Sigmoid colon (tissue), 7 donors: Measurements from ENCODE around the gene XPR1. TPM values are rescaled to one million over a fixed set of nuclear protein-coding genes. Genes with fewer than 3 reads are reported as not detected.
"Not testable (repeated sequence)": the region's sequence is repeated elsewhere in the genome, so short reads cannot be mapped to it uniquely, and the experiment has no call there.

Experiments used
- DNase-seq: peaks from one replicate; pipeline ENCODE4 v3.0.0-alpha.2; 2019
- H3K27ac ChIP-seq, 4 donors: fragments of 200-600 bp; sonication (generic); one replicate each; pipeline ENCODE4 v1.5.1; 2016 to 2019; ENCODE audit warnings: mild to moderate bottlenecking in 1 of 4
- H3K27me3 ChIP-seq, 3 donors: fragments of 200-600 bp; sonication (generic); one replicate each; pipeline ENCODE4 v1.5.1; 2019; ENCODE audit warnings: mild to moderate bottlenecking in 1 of 3
- H3K36me3 ChIP-seq, 4 donors: fragments of 200-600 bp; sonication (generic); one replicate each; pipeline ENCODE4 v1.5.1; 2016 to 2019
- H3K4me1 ChIP-seq, 4 donors: fragments of 200-600 bp; sonication (generic); one replicate each; pipeline ENCODE4 v1.5.1; 2017 to 2019
- H3K4me3 ChIP-seq, 4 donors: fragments of 200-600 bp; sonication (generic); one replicate each; pipeline ENCODE4 v1.5.1; 2017 to 2019; ENCODE audit warnings: mild to moderate bottlenecking in 2 of 4, moderate library complexity in 1 of 4
- H3K9me3 ChIP-seq, 4 donors: fragments of 200-600 bp in 3 of 4; sonication (generic) in 3 of 4; one replicate each; pipeline versions ENCODE4 v1.5.1 to v1.6.1; 2013 to 2019
- EP300 ChIP-seq, 4 donors: sonication (generic); formaldehyde crosslinking; IDR thresholded peaks; one replicate each; pipeline ENCODE4 v1.6.1; 2017; ENCODE audit warnings: antibody characterized with exemption in 4 of 4
- POLR2A ChIP-seq, 2 donors: fragments of 450-650 bp; IDR thresholded peaks; one replicate each; pipeline ENCODE4 v1.6.1; 2016; ENCODE audit warnings: antibody characterized with exemption in 2 of 2, mild to moderate bottlenecking in 2 of 2, moderate library complexity in 2 of 2
- POLR2AphosphoS5 ChIP-seq, 4 donors: sonication (generic); formaldehyde crosslinking; IDR thresholded peaks; one replicate each; pipeline ENCODE4 v1.6.1; 2017; ENCODE audit warnings: antibody characterized with exemption in 4 of 4
- WGBS, 2 donors: extraction: QIAGEN DNeasy Blood & Tissue Kit; methylation state at CpG; one replicate each; pipeline ENCODE4 v1.1.7; 2013; 5-methylcytosine and 5-hydroxymethylcytosine counted together
- intact Hi-C: fragments of 100-400 bp; cut with DNase I; formaldehyde crosslinking; loops from one replicate; pipeline ENCODE4 v1.15.1; 2023
- polyA plus RNA-seq, 3 donors: library from polyadenylated mRNA; stranded (reverse); fragments of 200-250 nt; gene quantifications; one replicate each; pipeline ENCODE4 v1.2.3, GENCODE V29; 2013
- total RNA-seq, 4 donors: library from RNA; depleted of rRNA; stranded (reverse); fragments of >200 nt; gene quantifications; one replicate each; pipeline ENCODE4 v1.1.0, GENCODE V29; 2016
- TF ChIP-seq, protein P1 (sequence below), 4 experiments: fragments of 450-650 bp in 3 of 4; fragments of 200-600 bp in 1 of 4; IDR thresholded peaks; one replicate each; pipeline ENCODE4 v1.5.1; 2016 to 2019; ENCODE audit warnings: antibody characterized with exemption in 4 of 4, mild to moderate bottlenecking in 3 of 4, moderate library complexity in 2 of 4
- donor health status: healthy with polysubstance abuse.
- donor health status: Bipolar disorder and iron deficiency.
- donor health status: healthy.

XPR1 gene
- total and polyA plus RNA-seq, 7 donors, result 1.8 to 18.8 (median 11.3) TPM

DNA sequence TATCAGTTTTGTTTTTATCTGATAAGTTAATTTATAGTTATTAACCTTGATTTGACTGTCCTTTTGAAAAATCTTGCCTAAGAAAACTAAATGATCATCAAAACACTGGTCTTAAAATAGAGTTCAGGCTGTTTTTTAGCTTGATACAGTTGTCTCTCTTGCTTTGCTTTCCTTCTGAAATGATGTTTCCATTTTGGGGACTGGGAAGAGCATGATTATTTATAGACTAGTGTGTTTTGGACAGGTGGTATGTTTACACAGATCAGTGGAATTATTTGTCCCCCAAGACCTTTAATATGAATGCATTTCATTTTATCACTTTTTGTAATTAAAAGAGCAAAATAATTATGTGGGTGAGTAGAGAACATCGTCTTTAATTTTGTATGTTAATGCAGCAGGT is 90.8 kb downstream of the XPR1 start:
- no peak overlapping the region for H3K4me3 ChIP-seq
- H3K4me1 ChIP-seq, result peaks cover 0 to 5% (median 2%) of the 10 kb centered on the region in 4 donors
- intact Hi-C loops, result no loop called here
- DNase-seq, result no peak
- H3K27me3 ChIP-seq, result no peaks in the 10 kb centered on the region
- no peak for TF ChIP-seq POLR2A (IDR thresholded peaks at IDR 0.05)
- no peak for TF ChIP-seq POLR2AphosphoS5 (IDR thresholded peaks at IDR 0.05)
- TF ChIP-seq, protein P1, sequence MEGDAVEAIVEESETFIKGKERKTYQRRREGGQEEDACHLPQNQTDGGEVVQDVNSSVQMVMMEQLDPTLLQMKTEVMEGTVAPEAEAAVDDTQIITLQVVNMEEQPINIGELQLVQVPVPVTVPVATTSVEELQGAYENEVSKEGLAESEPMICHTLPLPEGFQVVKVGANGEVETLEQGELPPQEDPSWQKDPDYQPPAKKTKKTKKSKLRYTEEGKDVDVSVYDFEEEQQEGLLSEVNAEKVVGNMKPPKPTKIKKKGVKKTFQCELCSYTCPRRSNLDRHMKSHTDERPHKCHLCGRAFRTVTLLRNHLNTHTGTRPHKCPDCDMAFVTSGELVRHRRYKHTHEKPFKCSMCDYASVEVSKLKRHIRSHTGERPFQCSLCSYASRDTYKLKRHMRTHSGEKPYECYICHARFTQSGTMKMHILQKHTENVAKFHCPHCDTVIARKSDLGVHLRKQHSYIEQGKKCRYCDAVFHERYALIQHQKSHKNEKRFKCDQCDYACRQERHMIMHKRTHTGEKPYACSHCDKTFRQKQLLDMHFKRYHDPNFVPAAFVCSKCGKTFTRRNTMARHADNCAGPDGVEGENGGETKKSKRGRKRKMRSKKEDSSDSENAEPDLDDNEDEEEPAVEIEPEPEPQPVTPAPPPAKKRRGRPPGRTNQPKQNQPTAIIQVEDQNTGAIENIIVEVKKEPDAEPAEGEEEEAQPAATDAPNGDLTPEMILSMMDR (IDR thresholded peaks at IDR 0.05), result no peak
- TF ChIP-seq EP300 (IDR thresholded peaks at IDR 0.05), result no peak
- H3K9me3 ChIP-seq, result no peaks in the 10 kb centered on the region
- WGBS, 2 donors, result 98 to 99% methylated on average over 1 of the region's 1 CpG
- no peaks in the 10 kb centered on the region for H3K36me3 ChIP-seq
- H3K27ac ChIP-seq, result no peak overlapping the region

DNA sequence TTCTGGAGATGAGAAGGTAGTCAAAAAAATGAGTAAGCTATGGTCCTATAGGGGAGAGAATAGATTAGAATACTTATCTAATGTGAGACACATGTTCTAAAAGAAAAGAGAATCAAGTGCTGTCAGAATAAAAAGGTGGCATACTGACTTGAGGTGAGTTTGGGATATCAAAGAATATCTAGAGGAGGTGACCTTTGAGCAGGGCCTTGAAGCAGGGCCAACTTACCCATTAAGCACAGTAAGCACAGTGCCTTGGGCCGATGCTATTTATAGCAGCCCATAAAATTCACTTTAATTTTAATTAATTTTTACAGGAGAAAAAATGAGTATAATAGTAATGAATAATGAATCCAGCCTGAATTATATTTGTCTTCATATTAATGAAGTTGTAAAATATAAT is 92.2 kb downstream of the XPR1 start:
- 92 to 93% methylated on average over 1 of the region's 1 CpG for WGBS, 2 donors
- intact Hi-C loops, result no loop called here
- no peak overlapping the region for H3K27ac ChIP-seq

DNA sequence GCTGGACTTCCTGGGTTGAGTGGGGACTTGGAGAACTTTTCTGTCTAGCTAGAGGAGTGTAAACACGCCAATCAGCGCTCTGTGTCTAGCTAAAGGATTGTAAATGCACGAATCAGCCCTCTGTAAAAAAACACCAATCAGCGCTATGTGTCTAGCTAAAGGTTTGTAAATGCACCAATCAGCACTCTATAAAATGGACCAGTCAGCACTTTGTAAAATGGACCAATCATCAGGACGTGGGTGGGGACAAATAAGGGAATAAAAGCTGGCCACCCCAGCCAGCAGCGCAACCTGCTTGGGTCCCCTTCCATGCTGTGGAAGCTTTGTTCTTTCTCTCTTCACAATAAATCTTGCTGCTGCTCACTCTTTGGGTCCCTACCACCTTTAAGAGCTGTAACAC is 94.2 kb downstream of the XPR1 start:
- H3K27me3 ChIP-seq, H3K36me3 ChIP-seq, H3K4me1 ChIP-seq, DNase-seq, H3K4me3 ChIP-seq, intact Hi-C loops, H3K9me3 ChIP-seq, H3K27ac ChIP-seq: not testable (repeated sequence)
- 94% methylated on average over 6 of the region's 6 CpGs for WGBS, 2 donors

More for the DNA sequence above, 92.2 kb downstream of the XPR1 start:
- no peaks in the 10 kb centered on the region for H3K27me3 ChIP-seq
- H3K9me3 ChIP-seq, result no peaks in the 10 kb centered on the region
- no peaks in the 10 kb centered on the region for H3K36me3 ChIP-seq
- no peak for TF ChIP-seq EP300 (IDR thresholded peaks at IDR 0.05)
- no peak for TF ChIP-seq POLR2AphosphoS5 (IDR thresholded peaks at IDR 0.05)
- TF ChIP-seq POLR2A (IDR thresholded peaks at IDR 0.05), result no peak
- TF ChIP-seq, protein P1 (IDR thresholded peaks at IDR 0.05), result no peak
- peaks cover 0 to 5% (median 2%) of the 10 kb centered on the region in 4 donors for H3K4me1 ChIP-seq
- no peak overlapping the region for H3K4me3 ChIP-seq
- DNase-seq, result no peak

DNA sequence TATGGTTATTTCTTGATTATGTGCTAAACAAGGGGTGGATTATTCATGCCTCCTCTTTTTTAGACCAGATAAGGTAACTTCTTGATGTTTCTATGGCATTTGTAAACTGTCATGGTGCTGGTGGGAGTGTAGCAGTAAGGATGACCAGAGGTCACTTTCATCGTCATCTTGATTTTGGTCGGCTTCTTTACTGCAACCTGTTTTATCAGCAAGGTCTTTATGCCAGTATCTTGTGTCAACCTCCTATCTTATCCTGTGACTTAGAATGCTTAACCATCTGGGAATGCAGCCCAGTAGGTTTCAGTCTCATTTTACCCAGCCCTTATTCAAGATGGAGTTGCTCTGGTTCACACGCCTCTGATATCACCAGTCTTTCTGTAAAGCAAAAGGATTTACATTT is 95.9 kb downstream of the XPR1 start:
- H3K4me3 ChIP-seq, H3K9me3 ChIP-seq, H3K27ac ChIP-seq, H3K36me3 ChIP-seq, H3K27me3 ChIP-seq, intact Hi-C loops, H3K4me1 ChIP-seq, DNase-seq: not testable (repeated sequence)
- WGBS, 2 donors, result 97 to 98% methylated on average over 3 of the region's 3 CpGs

DNA sequence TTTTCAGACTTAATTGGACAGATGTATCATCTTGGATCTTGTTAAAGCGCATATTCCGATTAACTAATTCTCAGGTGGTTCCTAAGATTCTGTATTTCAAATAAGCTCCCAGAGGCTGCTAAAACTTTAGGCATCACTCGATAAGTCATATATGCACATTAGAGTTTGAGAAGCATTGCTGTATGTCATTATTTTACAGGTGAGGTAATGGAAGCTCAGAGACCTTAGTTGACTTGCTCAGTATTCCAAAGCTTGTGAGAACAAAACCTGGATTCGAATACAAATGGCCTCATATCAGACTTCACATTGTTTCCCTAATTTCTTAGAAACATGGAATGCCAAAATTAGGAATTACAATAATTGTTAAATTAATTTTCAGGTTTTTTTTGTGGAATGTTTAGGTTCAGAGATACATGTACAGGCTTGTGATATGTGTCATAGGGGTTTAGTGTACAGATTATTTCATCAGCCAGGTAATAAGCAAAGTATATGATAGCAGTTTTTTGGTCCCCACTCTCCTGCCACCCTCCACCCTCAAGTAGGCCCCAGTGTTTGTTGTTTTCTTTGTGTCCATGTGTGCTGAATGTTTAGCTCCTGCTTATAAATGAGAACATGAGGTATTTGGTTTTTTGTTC is 96.8 kb downstream of the XPR1 start:
- Histone ChIP-seq H3K4me3 (no peak overlapping the region), H3K27ac (no peak overlapping the region), H3K9me3 (peaks cover 2 to 7% (median 3%) of the 10 kb centered on the region in 4 donors), H3K27me3 (no peaks in the 10 kb centered on the region), H3K4me1 (no peaks in the 10 kb centered on the region), H3K36me3 (no peaks in the 10 kb centered on the region)
- intact Hi-C loops, result no loop called here
- DNase-seq, result no peak
- TF ChIP-seq EP300 (IDR thresholded peaks at IDR 0.05) (no peak), POLR2A (IDR thresholded peaks at IDR 0.05) (no peak), POLR2AphosphoS5 (IDR thresholded peaks at IDR 0.05) (no peak)
- TF ChIP-seq, protein P1 (IDR thresholded peaks at IDR 0.05), result no peak
- 86 to 97% methylated on average over 4 of the region's 4 CpGs for WGBS, 2 donors

DNA sequence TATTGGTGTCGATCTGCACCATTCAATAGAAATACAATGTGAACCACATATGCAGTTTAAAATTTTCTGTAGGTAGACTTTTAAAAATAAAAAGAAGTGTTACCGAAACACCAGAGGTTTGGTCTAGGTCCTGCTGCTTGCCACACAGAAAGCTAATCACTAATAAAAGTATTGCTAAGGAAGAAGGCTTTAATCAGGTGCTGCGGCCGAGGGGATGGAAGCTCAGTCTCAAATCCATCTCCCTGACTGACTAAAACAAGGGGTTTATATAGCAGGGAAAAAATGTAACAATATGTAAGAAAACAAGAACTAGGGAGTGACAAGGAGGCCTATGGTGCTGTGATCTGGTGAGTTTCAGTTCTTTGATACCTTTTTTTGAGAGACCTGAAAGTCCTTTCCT is 99.3 kb downstream of the XPR1 start:
- H3K9me3 ChIP-seq, result peaks cover 3 to 11% (median 7%) of the 10 kb centered on the region in 4 donors

More for the DNA sequence above, 99.3 kb downstream of the XPR1 start:
- no peak overlapping the region for H3K4me3 ChIP-seq
- DNase-seq, result no peak
- H3K27me3 ChIP-seq, result no peaks in the 10 kb centered on the region
- no peak overlapping the region for H3K27ac ChIP-seq
- WGBS, 2 donors, result 97 to 99% methylated on average over 4 of the region's 4 CpGs
- intact Hi-C loops, result no loop called here
- TF ChIP-seq POLR2AphosphoS5 (IDR thresholded peaks at IDR 0.05) (no peak), POLR2A (IDR thresholded peaks at IDR 0.05) (no peak), EP300 (IDR thresholded peaks at IDR 0.05) (no peak)
- TF ChIP-seq, protein P1 (IDR thresholded peaks at IDR 0.05), result no peak
- H3K4me1 ChIP-seq, result no peaks in the 10 kb centered on the region
- no peaks in the 10 kb centered on the region for H3K36me3 ChIP-seq
